GM12878 (cell line): ENCODE data around the gene ARHGEF16. TPM values are rescaled to one million over a fixed set of nuclear protein-coding genes. Genes with fewer than 3 reads are reported as not detected.

Experiments
- ATAC-seq: fragments of 200-7000 bp; cut with Tn5 transposase; 3 replicates; pipeline ENCODE4 v1.9.1; 2020; ENCODE audit warnings: mild to moderate bottlenecking, moderate library complexity
- BruUV-seq: library from RNA; stranded (reverse); fragments of 400-500 nt; replicated peaks from 2 replicates; lab custom pipeline; 2021; lab: Mats Ljungman, UMichigan
- CTCF ChIA-PET: fragments of 300-600 bp; sonication (Branson Sonifier 250); formaldehyde crosslinking; extraction: SDS; loops from one replicate; lab custom pipeline; 2021; ENCODE audit warnings: inconsistent platforms; lab: Yijun Ruan, JAX
- POLR2A ChIA-PET: fragments of 350-600 bp; formaldehyde crosslinking; extraction: SDS; loops from one replicate; lab custom pipeline; 2021; ENCODE audit warnings: inconsistent platforms; lab: Charles Lee
- RAD21 ChIA-PET: fragments of 300-600 bp; sonication (Branson Sonifier 250); formaldehyde crosslinking; loops from one replicate; lab custom pipeline; 2023; ENCODE audit warnings: antibody characterized with exemption; ENCODE audit not compliant: unreplicated experiment; lab: Charles Lee
- SMC1A ChIA-PET: fragments of 300-600 bp; sonication (Branson Sonifier 250); formaldehyde crosslinking; loops from one replicate; lab custom pipeline; 2023; ENCODE audit not compliant: unreplicated experiment, uncharacterized antibody; lab: Charles Lee
- DNase-seq: peaks from one replicate; pipeline ENCODE4 v3.0.0-alpha.2; 2011; ENCODE audit warnings: low read depth, low spot score
- FAIRE-seq: peaks from 3 replicates; lab custom pipeline; 2011; peaks lifted over from hg19 to GRCh38; lab: Jason Lieb, UNC
- H2AFZ ChIP-seq: 2 replicates; pipeline ENCODE4 v1.6.0; 2011; ENCODE audit warnings: low read depth, low read length, control low read depth; ENCODE audit not compliant: control insufficient read depth
- H3K27ac ChIP-seq: 2 replicates; pipeline ENCODE4 v1.5.1; 2011; ENCODE audit warnings: control low read depth; ENCODE audit not compliant: control insufficient read depth, insufficient read depth
- H3K27me3 ChIP-seq, 2 experiments: replicated peaks in 1 of 2; 2 replicates each; pipeline versions ENCODE4 v1.6.0 to v1.6.1; 2011; ENCODE audit warnings: low read length in 1 of 2; ENCODE audit not compliant: control insufficient read depth in 2 of 2, insufficient read depth in 2 of 2
- H3K36me3 ChIP-seq, 2 experiments: 2 replicates each; pipeline ENCODE4 v1.5.1; 2011; ENCODE audit warnings: low read length in 1 of 2; ENCODE audit not compliant: control insufficient read depth in 2 of 2, insufficient read depth in 2 of 2
- H3K4me1 ChIP-seq: 2 replicates; pipeline ENCODE4 v1.6.1; 2011; ENCODE audit warnings: mild to moderate bottlenecking, low read length, moderate library complexity, mixed read lengths; ENCODE audit not compliant: control insufficient read depth, insufficient read depth
- H3K4me2 ChIP-seq: 2 replicates; pipeline ENCODE4 v1.6.0; 2011; ENCODE audit warnings: control low read depth; ENCODE audit not compliant: control insufficient read depth, insufficient read depth
- H3K4me3 ChIP-seq: fragments of 200-600 bp; sonication (generic); 2 replicates; pipeline ENCODE4 v1.5.1; 2016
- H3K79me2 ChIP-seq: 2 replicates; pipeline ENCODE4 v1.6.0; 2011; ENCODE audit warnings: low read length; ENCODE audit not compliant: control insufficient read depth, insufficient read depth
- H3K9ac ChIP-seq: 2 replicates; pipeline ENCODE4 v1.8.0; 2011; ENCODE audit warnings: low read length, control low read depth, mixed read lengths; ENCODE audit not compliant: control insufficient read depth, insufficient read depth
- H3K9me3 ChIP-seq: replicated peaks from 3 replicates; pipeline ENCODE4 v1.5.1; 2011; ENCODE audit warnings: mild to moderate bottlenecking, low read length; ENCODE audit not compliant: control insufficient read depth, insufficient read depth
- H4K20me1 ChIP-seq: 2 replicates; pipeline ENCODE4 v1.6.0; 2011; ENCODE audit not compliant: control insufficient read depth, insufficient read depth
- JUND ChIP-seq: IDR thresholded peaks from 2 replicates; pipeline ENCODE4 v1.6.1; 2012; ENCODE audit warnings: low read depth, mild to moderate bottlenecking, low read length, improper control_type of control experiment, moderate library complexity
- POLR2A ChIP-seq: IDR thresholded peaks from 2 replicates; pipeline ENCODE4 v1.6.1; 2011; ENCODE audit warnings: low read depth, mild to moderate bottlenecking, low read length
- POLR2AphosphoS5 ChIP-seq: IDR thresholded peaks from 2 replicates; pipeline ENCODE4 v1.6.1; 2011; ENCODE audit warnings: mild to moderate bottlenecking, low read length, inconsistent platforms
- TAF1 ChIP-seq: IDR thresholded peaks from 2 replicates; pipeline ENCODE4 v1.6.1; 2011; ENCODE audit warnings: mild to moderate bottlenecking, low read depth, low read length, borderline replicate concordance
- TCF3 ChIP-seq: IDR thresholded peaks from 2 replicates; pipeline ENCODE4 v1.6.1; 2012; ENCODE audit warnings: low read depth, mild to moderate bottlenecking, low read length, borderline replicate concordance; ENCODE audit not compliant: insufficient read depth
- WGBS: methylation state at CpG from one replicate; pipeline ENCODE4 v1.1.6; 2016; ENCODE audit warnings: low lambda C conversion rate; ENCODE audit not compliant: insufficient replicate concordance, insufficient coverage; ENCODE audit errors: missing lambda C conversion rate; 5-methylcytosine and 5-hydroxymethylcytosine counted together
- in situ Hi-C: fragments of 300-500 bp; cut with MboI; formaldehyde crosslinking; loops from 9 replicates; pipeline ENCODE4 v1.14.3; 2018; ENCODE audit warnings: mixed read lengths
- intact Hi-C: fragments of 100-400 bp; cut with micrococcal nuclease; formaldehyde crosslinking; loops from one replicate; pipeline ENCODE4 v1.14.2; 2022; ENCODE audit not compliant: unreplicated experiment
- polyA plus RNA-seq, 11 experiments: library from polyadenylated mRNA; depleted of rRNA in 4 of 11; unstranded in 6 of 11; stranded (reverse) in 5 of 11; fragments of >200 nt; fragmentation: Nextera tagmentation in 4 of 11; fragmentation: Illumina TruSeq in 1 of 11; extraction: Ambion mirVana in 4 of 11; extraction: Trizol in 1 of 11; gene quantifications; 1 replicate in 1 of 11; 2 replicates in 10 of 11; pipeline versions ENCODE4 v1.2.1 to v1.2.3, GENCODE V29; 2011 to 2016; ENCODE audit warnings: inconsistent platforms in 2 of 11, missing spikeins in 2 of 11, low read depth in 1 of 11
- total RNA-seq, 4 experiments: library from RNA; depleted of rRNA in 3 of 4; stranded (reverse); fragments of >200 nt in 3 of 4; fragmentation: Illumina TruSeq in 1 of 4; extraction: Trizol in 1 of 4; gene quantifications; 2 replicates each; pipeline versions ENCODE4 v1.2.1 to v1.2.3, GENCODE V29; 2013 to 2021
- TF ChIP-seq, protein P1 (sequence below): fragments of 450-650 bp; IDR thresholded peaks from 2 replicates; pipeline ENCODE4 v1.6.1; 2016; ENCODE audit warnings: mild to moderate bottlenecking, moderate library complexity, borderline replicate concordance
- TF ChIP-seq, protein P2 (sequence below): fragments of 150-350 bp; IDR thresholded peaks from 2 replicates; pipeline ENCODE4 v1.6.1; 2014; ENCODE audit warnings: mild to moderate bottlenecking, low read depth, low read length

ARHGEF16 gene
- total and polyA plus RNA-seq, 10 of the 15 experiments (the other 5 are each of a cell fraction or from before 2014, with no cell fraction given) = not detected

DNA sequence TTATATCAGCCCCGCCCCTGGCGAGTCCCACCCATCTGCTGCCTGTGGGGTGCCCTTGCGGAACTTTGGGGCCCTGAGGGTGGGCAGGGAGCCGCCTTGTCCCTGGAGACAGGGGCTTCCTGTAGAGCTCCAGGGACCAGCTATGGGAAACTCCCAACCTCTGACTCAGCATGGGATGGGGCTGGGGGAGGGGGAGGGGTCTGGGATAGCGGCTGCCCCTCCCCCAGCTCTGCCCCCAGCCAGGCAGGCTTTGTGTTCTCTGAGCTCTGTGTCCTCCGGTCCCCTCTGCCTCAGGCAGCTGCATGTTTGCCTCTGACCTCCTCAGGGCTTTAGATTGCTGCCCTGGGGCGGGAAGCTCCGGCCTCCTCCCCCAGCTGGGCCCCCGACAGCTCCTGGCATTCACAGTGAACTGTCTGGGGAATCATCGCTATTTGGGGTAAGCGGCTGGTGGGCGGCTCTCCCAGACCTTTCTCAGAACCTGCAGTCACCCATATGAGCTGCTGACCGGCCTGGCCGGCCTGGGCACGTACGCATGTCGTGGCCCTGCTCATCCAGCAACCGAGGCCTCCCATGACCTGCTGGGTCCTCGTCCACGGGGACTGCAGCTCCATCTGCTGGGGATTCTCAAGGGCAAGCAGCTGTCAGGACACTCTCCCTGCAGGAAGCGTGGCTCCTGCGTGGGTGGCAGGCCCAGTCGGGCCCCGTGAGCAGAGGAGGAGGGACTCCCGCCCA lies 17.1 kb downstream of the ARHGEF16 start:
- no peak for FAIRE-seq
- no peak overlapping the region for H2AFZ ChIP-seq
- CTCF ChIA-PET = interaction anchor here (0.7 to 1.6 kb wide), 3 partner anchors 19 to 149 kb away, joined by 3 to 7 read pairs (median 6); no protein-coding TSS in a partner anchor

More for the DNA sequence above, 17.1 kb downstream of the ARHGEF16 start:
- H3K9me3 ChIP-seq = no peaks in the 10 kb centered on the region
- ChIA-PET POLR2A (no interaction called here), SMC1A (no interaction called here), RAD21 (no interaction called here)
- no peak for DNase-seq
- no peak overlapping the region for H3K9ac ChIP-seq
- no peak overlapping the region for H3K4me3 ChIP-seq
- H4K20me1 ChIP-seq = no peaks in the 10 kb centered on the region
- intact Hi-C loops = no loop called here
- no peak for TF ChIP-seq TCF3
- no peak for TF ChIP-seq TAF1
- no peak for TF ChIP-seq JUND
- TF ChIP-seq POLR2AphosphoS5 = no peak
- TF ChIP-seq, protein P1, sequence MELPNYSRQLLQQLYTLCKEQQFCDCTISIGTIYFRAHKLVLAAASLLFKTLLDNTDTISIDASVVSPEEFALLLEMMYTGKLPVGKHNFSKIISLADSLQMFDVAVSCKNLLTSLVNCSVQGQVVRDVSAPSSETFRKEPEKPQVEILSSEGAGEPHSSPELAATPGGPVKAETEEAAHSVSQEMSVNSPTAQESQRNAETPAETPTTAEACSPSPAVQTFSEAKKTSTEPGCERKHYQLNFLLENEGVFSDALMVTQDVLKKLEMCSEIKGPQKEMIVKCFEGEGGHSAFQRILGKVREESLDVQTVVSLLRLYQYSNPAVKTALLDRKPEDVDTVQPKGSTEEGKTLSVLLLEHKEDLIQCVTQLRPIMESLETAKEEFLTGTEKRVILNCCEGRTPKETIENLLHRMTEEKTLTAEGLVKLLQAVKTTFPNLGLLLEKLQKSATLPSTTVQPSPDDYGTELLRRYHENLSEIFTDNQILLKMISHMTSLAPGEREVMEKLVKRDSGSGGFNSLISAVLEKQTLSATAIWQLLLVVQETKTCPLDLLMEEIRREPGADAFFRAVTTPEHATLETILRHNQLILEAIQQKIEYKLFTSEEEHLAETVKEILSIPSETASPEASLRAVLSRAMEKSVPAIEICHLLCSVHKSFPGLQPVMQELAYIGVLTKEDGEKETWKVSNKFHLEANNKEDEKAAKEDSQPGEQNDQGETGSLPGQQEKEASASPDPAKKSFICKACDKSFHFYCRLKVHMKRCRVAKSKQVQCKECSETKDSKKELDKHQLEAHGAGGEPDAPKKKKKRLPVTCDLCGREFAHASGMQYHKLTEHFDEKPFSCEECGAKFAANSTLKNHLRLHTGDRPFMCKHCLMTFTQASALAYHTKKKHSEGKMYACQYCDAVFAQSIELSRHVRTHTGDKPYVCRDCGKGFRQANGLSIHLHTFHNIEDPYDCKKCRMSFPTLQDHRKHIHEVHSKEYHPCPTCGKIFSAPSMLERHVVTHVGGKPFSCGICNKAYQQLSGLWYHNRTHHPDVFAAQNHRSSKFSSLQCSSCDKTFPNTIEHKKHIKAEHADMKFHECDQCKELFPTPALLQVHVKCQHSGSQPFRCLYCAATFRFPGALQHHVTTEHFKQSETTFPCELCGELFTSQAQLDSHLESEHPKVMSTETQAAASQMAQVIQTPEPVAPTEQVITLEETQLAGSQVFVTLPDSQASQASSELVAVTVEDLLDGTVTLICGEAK = no peak
- TF ChIP-seq, protein P2, sequence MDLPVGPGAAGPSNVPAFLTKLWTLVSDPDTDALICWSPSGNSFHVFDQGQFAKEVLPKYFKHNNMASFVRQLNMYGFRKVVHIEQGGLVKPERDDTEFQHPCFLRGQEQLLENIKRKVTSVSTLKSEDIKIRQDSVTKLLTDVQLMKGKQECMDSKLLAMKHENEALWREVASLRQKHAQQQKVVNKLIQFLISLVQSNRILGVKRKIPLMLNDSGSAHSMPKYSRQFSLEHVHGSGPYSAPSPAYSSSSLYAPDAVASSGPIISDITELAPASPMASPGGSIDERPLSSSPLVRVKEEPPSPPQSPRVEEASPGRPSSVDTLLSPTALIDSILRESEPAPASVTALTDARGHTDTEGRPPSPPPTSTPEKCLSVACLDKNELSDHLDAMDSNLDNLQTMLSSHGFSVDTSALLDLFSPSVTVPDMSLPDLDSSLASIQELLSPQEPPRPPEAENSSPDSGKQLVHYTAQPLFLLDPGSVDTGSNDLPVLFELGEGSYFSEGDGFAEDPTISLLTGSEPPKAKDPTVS = no peak
- TF ChIP-seq POLR2A = no peak
- no TSS peak for BruUV-seq
- ATAC-seq = no peak
- H3K36me3 ChIP-seq = no peaks in the 10 kb centered on the region
- no peaks in the 10 kb centered on the region for H3K79me2 ChIP-seq
- 10% methylated on average over 22 of the region's 25 CpGs for WGBS
- H3K27me3 ChIP-seq = no peaks in the 10 kb centered on the region
- in situ Hi-C loops = no loop called here
- H3K4me2 ChIP-seq = no peak overlapping the region
- H3K27ac ChIP-seq = no peak overlapping the region
- H3K4me1 ChIP-seq = no peaks in the 10 kb centered on the region
